Right lobe of liver (tissue), 6 donors: ENCODE results near the gene GAPVD1. TPM values are rescaled to one million over a fixed set of nuclear protein-coding genes. Genes with fewer than 3 reads are reported as not detected.

Source experiments
- ATAC-seq, 4 donors: fragments of 200-7000 bp; cut with Tn5 transposase; one replicate each; pipeline ENCODE4 v1.9.1; 2020; ENCODE audit warnings: mild to moderate bottlenecking in 4 of 4, moderate library complexity in 4 of 4
- DNase-seq, 3 donors: peaks; one replicate each; pipeline ENCODE4 v3.0.0-alpha.2; 2020
- H3K27ac ChIP-seq, 3 donors: fragments of 200-600 bp; one replicate each; pipeline ENCODE4 v1.8.0; 2022
- H3K27me3 ChIP-seq, 2 donors: fragments of 200-600 bp; one replicate each; pipeline ENCODE4 v1.8.0; 2022
- H3K36me3 ChIP-seq, 4 donors: fragments of 200-600 bp; sonication (generic) in 1 of 4; one replicate each; pipeline versions ENCODE4 v1.5.1 to v1.8.0; 2017 to 2022; ENCODE audit warnings: control low read depth in 1 of 4
- H3K4me1 ChIP-seq, 4 donors: fragments of 200-600 bp; sonication (generic) in 1 of 4; one replicate each; pipeline versions ENCODE4 v1.5.1 to v1.8.0; 2017 to 2022; ENCODE audit warnings: control low read depth in 1 of 4
- H3K4me3 ChIP-seq, 3 donors: fragments of 200-600 bp; one replicate each; pipeline ENCODE4 v1.8.0; 2022
- H3K9me3 ChIP-seq, 4 donors: fragments of 200-600 bp; sonication (generic) in 1 of 4; one replicate each; pipeline versions ENCODE4 v1.5.1 to v1.8.0; 2017 to 2022; ENCODE audit warnings: control low read depth in 1 of 4
- CTCF ChIP-seq, 4 donors: fragments of 200-600 bp in 3 of 4; fragments of 450-650 bp in 1 of 4; IDR thresholded peaks; one replicate each; pipeline versions ENCODE4 v1.5.1 to v1.8.0; 2016 to 2022; ENCODE audit warnings: antibody characterized with exemption in 4 of 4, mild to moderate bottlenecking in 2 of 4
- POLR2A ChIP-seq: fragments of 450-650 bp; IDR thresholded peaks from one replicate; pipeline ENCODE4 v1.6.1; 2017; ENCODE audit warnings: antibody characterized with exemption, mild to moderate bottlenecking
- WGBS: methylation state at CpG from one replicate; pipeline ENCODE4 v1.1.6; 2018; ENCODE audit warnings: low coverage, low lambda C conversion rate; ENCODE audit not compliant: insufficient coverage; ENCODE audit errors: missing lambda C conversion rate; 5-methylcytosine and 5-hydroxymethylcytosine counted together
- intact Hi-C, 2 donors: fragments of 100-400 bp; cut with DNase I; formaldehyde crosslinking; loops; one replicate each; pipeline versions ENCODE4 v1.11.2 to v1.14.1; 2022
- total RNA-seq, 6 experiments: library from RNA; depleted of rRNA in 2 of 6; stranded (reverse); fragments of >200 nt in 2 of 6; fragmentation: NEBNext Ultra II Directional in 3 of 6; extraction: Animal tissue kit (Norgen Biotek cat#: 25700) in 3 of 6; gene quantifications; one replicate each; pipeline versions ENCODE4 v1.1.0 to v1.2.4, GENCODE V29; 2016 to 2023
- donor health status: DM: no; HTN: yes; CAD: no.
- donor health status: DM: no; HTN: no; CAD: no.
- donor health status: DM: no; HTN: no; CAD: no.
- donor health status: DM: no; HTN: yes; CAD: no.
- donor health status: DM: no; HTN: yes; CAD: no.

Gene GAPVD1
- total RNA-seq, 6 experiments from 2014 or later, result 15.7 to 24.1 (median 21.1) TPM

GRCh38 chr9:125238127-125238914 lies 23.3 kb upstream of the GAPVD1 start:
- intact Hi-C loops, result no loop called here
- DNase-seq, result no peak
- ATAC-seq, result no peak
- Histone ChIP-seq H3K9me3 (no peaks in the 10 kb centered on the region), H3K27ac (peak overlapping the region in 1 of 3 donors; percentile 6), H3K27me3 (no peaks in the 10 kb centered on the region), H3K4me1 (peaks cover 0 to 50% (median 13%) of the 10 kb centered on the region in 4 donors), H3K36me3 (peaks cover 24 to 61% (median 42%) of the 10 kb centered on the region in 4 donors), H3K4me3 (peak overlapping the region; percentile 87 to 99 (median 95))
- TF ChIP-seq POLR2A (no peak), CTCF (IDR thresholded peaks at IDR 0.05) (no peak)
- 59% methylated on average over 7 of the region's 7 CpGs for WGBS

- Histone ChIP-seq H3K36me3 (peaks cover 24 to 57% (median 42%) of the 10 kb centered on the region in 4 donors), H3K4me3 (peak overlapping the region; percentile 87 to 99 (median 95)), H3K27me3 (no peaks in the 10 kb centered on the region), H3K27ac (no peak overlapping the region), H3K9me3 (no peaks in the 10 kb centered on the region), H3K4me1 (peaks cover 0 to 50% (median 13%) of the 10 kb centered on the region in 4 donors)
- intact Hi-C loops, result no loop called here
- TF ChIP-seq POLR2A (no peak), CTCF (IDR thresholded peaks at IDR 0.05) (no peak)
- WGBS, result 38% methylated on average over 13 of the region's 14 CpGs
- no peak for DNase-seq
- no peak for ATAC-seq
Measured at GRCh38 chr9:125238915-125239446, 22.6 kb upstream of the GAPVD1 start.

GRCh38 chr9:125239631-125240597 lies 21.7 kb upstream of the GAPVD1 start:
- Histone ChIP-seq H3K4me1 (peaks cover 0 to 50% (median 13%) of the 10 kb centered on the region in 4 donors), H3K36me3 (peaks cover 24 to 55% (median 40%) of the 10 kb centered on the region in 4 donors), H3K27ac (peak overlapping the region; percentile 87 to 94 (median 89)), H3K27me3 (no peaks in the 10 kb centered on the region), H3K9me3 (no peaks in the 10 kb centered on the region), H3K4me3 (peak overlapping the region; percentile 87 to 99 (median 95))
- no peak for ATAC-seq
- 4% methylated on average over 8 of the region's 8 CpGs for WGBS
- no peak for TF ChIP-seq POLR2A
- no peak for TF ChIP-seq CTCF (IDR thresholded peaks at IDR 0.05)
- DNase-seq, result no peak
- intact Hi-C loops, result no loop called here

- H3K4me3 ChIP-seq, result peak overlapping the region; percentile 87 to 99 (median 95)
- WGBS, result under 1% methylated on average over 27 of the region's 33 CpGs
- intact Hi-C loops, result no loop called here
- peak in 2 of 3 donors; percentile 54 to 61 for DNase-seq
- H3K9me3 ChIP-seq, result no peaks in the 10 kb centered on the region
- peaks cover 0 to 46% (median 13%) of the 10 kb centered on the region in 4 donors for H3K4me1 ChIP-seq
- peaks cover 19 to 47% (median 37%) of the 10 kb centered on the region in 4 donors for H3K36me3 ChIP-seq
- H3K27me3 ChIP-seq, result no peaks in the 10 kb centered on the region
- ATAC-seq, result peak; percentile 4 to 22 (median 6)
- H3K27ac ChIP-seq, result peak overlapping the region; percentile 87 to 94 (median 89)
- TF ChIP-seq CTCF (IDR thresholded peaks at IDR 0.05), result no peak
- no peak for TF ChIP-seq POLR2A
Measured at GRCh38 chr9:125240649-125240999, 21.0 kb upstream of the GAPVD1 start.
